NT2/D1 (cell line): ENCODE results near the gene PRKN.

Source experiments
- YY1 ChIP-seq: IDR thresholded peaks from 2 replicates; pipeline ENCODE4 v1.6.1; 2011; ENCODE audit not compliant: insufficient read length, insufficient read depth
- ZNF274 ChIP-seq: IDR thresholded peaks from 2 replicates; pipeline ENCODE4 v1.6.1; 2011; ENCODE audit warnings: mild to moderate bottlenecking, low read depth, low read length

GRCh38 chr6:161432546-161432945, 1295.0 kb downstream of the PRKN start:
- no peak for TF ChIP-seq ZNF274
- TF ChIP-seq YY1 = no peak
